HG02884 (cell line): ENCODE data around the gene DOK6.
"Not testable (repeated sequence)": the region's sequence is repeated elsewhere in the genome, so short reads cannot be mapped to it uniquely, and the experiment has no call there.

ENCODE experiments used
- ATAC-seq: cut with Tn5 transposase; IDR thresholded peaks from one replicate; pipeline ENCODE4 v1.9.1; 2021; ENCODE audit warnings: mild to moderate bottlenecking, moderate library complexity; ENCODE audit not compliant: unreplicated experiment

DOK6 gene

GRCh38 chr18:69400253-69400975 lies at the start of gene DOK6:
TSS of gene DOK6 (plus strand) at chr18:69400888.
- no peak for ATAC-seq

DNA sequence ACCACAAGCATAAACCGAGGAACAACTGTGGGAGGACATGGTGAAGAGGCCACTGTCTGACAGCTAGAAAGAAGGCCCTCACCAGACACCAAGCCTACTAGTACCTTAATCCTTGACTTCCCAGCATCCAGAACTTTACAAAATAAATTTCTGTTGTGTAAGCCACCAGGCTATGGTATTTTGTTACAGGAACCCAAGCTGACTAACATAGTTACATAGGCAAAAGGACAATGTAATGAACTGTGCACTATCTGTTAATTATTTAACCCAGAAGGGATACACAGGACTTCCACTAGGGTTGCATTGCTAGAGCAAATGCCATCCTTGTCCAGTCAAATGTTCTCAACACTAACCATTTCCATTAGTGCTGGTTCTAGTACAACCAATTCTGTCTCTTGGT lies 47.7 kb upstream of the DOK6 start:
- no peak for ATAC-seq

DNA sequence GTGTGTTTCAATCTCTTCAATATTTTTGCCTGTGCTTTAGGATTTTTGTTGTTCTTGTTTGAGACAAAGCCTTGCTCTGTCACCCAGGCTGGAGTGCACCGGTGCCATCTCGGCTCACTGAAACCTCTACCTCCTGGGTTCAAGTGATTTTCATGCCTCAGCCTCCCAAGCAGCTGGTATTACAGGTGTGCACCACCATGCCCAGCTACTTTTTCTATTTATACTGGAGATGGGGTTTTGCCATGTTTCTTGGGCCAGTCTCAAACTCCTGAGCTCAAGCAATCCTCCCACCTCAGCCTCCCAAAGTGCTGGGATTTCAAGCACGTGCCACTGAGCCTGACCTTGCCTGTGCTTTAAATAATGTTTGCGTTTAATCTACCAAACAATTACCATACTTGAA lies 43.1 kb upstream of the DOK6 start:
- ATAC-seq, result no peak

- no peak for ATAC-seq
Observed at GRCh38 chr18:69358212-69358895, 42.3 kb upstream of the DOK6 start.

GRCh38 chr18:69359768-69360167 lies 40.9 kb upstream of the DOK6 start:
- not testable (repeated sequence) for ATAC-seq

DNA sequence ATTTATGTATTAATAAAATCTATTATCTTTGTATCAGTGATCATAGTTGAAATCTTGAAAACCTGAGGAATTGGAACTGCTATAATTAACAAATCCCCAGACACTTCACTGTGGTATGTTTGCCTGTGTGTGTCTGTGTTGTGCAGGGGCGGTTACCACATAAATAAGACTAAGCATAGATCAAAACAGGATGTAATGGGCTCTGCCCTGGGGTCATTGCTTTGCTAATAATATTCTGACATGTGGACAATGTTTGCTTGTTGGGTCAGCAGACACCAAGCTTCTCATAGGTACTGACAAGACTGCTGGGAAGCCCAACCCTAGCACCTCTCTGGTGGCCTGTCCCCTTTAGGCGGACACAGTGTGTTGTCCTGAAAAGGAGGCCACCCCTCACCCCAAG lies 35.8 kb upstream of the DOK6 start:
- ATAC-seq, result no peak

GRCh38 chr18:69365658-69366057 lies 35.0 kb upstream of the DOK6 start:
- no peak for ATAC-seq

DNA sequence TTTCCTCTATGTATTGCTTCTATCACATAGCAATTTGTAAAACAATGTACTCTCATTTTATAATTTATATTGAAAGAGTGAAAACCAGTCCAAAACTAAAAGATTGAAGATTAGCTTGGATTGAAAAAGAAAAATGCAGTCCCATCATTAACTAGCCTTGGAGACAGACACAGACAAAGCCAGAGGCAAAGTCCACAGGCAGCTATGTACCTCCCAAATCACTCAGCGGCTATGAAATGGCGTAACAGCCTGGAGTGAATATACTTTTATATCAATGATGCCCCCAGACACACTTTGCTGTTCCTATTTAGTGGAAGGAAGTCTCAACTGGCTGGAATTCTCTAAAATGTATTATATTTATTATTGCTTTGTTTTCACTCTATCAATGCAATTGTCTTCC lies 33.6 kb upstream of the DOK6 start:
- ATAC-seq, result no peak

DNA sequence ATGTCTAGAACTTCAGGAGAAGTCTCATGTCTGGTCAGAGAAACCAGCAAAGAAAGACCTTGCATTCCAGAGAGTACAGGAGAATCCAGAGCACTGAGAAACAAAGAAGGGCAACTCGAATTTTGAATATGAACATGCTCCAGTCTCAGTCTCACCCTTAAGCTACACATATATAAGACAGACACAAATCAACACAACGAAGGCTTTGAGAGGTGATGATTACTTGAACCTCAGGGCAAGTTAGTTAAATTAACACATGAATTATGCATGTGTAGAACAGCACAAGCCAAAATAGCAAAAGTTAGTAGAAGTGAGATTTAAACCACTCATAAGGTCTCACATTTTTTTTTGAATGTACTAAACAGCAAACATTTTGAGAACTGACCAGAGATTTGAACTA lies 29.0 kb upstream of the DOK6 start:
- no peak for ATAC-seq

DNA sequence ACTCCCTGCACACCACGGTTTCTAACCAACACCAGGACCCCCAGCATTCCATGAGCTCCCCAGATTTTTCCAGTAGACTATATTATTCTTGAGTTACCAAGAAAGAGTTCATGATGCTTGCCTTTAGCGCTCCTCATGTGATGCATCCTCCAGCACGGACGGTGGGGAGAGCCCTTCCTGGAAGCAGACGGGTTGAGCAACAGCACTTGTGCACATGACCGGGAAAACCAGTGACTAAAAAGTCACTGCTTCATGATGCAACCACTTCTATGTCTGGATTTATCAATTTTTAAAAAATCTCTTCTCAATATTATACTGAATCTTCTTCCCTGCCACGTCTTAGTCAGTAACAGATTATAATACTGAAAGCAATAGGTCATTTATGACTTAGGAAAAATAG lies 20.4 kb upstream of the DOK6 start:
- no peak for ATAC-seq

- no peak for ATAC-seq
Observed at GRCh38 chr18:69383186-69383585, 17.5 kb upstream of the DOK6 start.

- ATAC-seq, result no peak
Observed at GRCh38 chr18:69387186-69387585, 13.5 kb upstream of the DOK6 start.

DNA sequence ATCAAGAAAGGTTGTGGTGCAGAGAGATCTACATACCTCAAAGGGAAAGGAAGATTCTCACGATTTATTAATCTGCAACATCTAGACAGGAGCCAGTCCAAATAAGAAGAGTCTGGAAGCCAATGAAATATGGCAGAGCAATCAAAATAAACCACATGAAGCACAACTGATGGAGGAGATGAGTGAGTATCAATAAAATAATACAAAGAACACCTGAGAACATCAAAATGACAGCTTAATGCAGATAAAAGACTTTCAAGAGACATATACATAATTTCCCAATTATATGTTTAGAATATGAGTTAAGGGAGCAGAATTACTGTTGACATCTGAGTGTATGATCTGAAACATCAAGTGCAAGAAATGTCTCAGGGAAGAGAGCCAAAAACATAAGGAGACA lies 12.5 kb upstream of the DOK6 start:
- no peak for ATAC-seq

- ATAC-seq, result no peak
Observed at GRCh38 chr18:69397096-69397495, 3.6 kb upstream of the DOK6 start.

GRCh38 chr18:69399253-69399652 lies 1.4 kb upstream of the DOK6 start:
- no peak for ATAC-seq

DNA sequence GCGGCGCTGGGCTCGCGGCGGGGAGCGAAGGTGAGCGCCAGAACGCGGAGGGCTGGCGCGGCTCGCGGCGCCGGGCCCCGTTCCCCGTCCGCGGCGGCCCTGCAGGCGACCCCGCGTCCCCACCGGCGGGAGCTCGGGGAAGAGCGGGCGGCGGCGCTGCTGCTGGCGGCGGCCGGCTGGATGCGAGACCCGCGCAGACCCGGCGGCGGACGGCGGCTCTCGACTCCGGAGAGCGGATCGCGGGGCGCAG lies 213 bp downstream of the DOK6 start:
- no peak for ATAC-seq

DNA sequence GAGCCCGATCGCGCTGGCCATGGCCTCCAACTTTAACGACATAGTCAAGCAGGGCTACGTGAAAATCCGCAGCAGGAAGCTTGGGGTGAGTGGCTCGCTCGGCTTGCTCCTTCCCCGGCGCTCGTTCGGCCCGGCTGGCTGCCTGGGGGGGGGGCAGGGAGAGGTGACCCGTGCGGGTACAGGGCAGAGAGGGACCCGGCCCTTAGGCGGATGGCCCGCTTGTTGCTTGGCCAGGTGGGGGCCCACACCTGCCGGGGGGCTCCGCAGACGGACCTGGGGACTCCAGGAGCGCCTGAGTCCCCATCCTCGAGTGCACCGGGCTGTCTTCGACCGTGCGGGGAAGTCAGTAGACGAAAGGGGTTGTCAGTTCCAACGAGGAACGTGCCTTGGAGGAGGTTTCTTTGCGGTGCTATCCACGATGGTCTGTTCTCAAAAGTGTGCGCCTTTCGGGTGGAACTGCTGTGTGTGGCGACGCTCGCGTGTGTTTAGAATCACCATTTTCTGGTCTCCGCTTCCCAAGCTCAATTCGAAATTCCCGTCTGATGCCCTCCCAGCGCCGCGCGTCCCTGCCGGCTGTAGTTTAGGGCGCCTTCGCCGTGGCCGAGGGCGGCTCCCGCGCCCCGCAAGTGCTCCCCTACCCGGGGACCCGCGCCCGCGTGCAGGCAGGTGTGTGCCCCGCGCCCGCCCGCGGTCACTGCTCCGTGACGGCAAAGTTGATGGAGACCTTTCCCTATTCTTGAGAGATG lies 711 bp downstream of the DOK6 start:
- ATAC-seq, result no peak

DNA sequence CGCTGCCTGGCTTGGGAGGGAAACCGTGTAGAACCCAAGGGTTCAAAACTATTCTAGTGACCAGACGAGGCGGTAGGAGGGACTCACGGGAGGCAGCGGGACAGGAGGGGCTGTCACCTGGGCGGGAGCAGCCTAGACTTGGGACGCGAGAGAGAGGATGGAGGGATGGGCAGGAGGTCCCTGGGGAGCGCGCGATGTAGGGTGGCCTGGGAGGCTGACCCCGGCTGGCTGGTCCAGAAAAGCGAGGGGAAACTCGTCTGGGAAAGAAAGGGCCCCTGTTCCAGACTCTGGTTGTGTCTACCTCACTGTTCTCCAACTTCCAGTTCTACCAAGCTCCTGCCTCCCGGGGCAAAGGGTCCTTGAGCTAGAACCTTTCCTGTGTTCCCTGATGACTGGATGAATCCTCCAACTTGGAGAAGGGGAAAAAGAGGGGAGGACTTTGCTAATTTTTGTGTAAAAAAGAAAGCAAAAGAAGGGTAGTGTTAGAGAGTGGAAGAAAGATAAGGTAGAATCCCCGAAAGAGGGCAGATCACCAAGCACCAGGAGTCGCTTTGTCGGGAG lies 1.4 kb downstream of the DOK6 start:
- ATAC-seq, result no peak

DNA sequence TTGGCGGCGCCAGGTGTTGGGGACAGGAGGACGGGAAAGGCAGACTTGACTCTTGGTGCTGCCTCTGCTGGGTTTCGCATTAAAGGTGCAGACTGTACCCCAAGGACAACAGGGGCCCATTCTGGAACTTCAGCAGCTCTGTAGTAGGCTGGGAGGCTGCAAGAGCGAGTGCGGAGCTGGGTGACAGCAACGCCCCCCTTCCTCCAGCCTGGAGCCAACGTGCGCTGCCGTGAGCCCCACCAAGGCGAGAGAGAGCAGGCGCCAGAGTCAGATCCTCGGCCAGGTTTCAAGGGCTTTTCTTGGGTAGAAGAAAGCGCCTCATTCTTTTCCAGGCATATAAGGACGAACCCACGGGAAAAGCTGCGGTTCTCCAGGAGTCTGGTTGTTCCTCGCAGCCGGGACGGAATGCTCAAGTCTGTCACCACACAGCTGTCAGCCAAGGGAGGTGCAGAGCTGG lies 1.9 kb downstream of the DOK6 start:
- no peak for ATAC-seq

DNA sequence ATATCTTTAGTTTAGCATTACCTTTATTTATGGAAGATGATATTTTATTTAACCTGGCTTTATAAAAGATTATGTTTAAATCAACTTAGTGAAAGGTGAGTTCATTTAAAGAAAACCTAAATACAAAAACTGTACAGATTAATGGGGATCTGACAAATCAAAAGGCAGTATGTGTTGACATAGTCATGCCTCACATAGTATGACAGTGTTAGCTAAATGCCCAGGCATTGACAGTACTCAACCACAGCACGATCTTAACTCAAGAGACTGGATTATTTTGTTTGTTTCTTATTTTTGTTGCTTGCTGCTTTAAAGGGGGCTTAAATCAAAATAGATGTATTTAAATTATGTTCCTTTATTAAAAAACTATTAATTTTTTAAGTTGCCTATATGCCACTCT lies 7.8 kb downstream of the DOK6 start:
- no peak for ATAC-seq

- no peak for ATAC-seq
Observed at GRCh38 chr18:69411199-69411598, 10.5 kb downstream of the DOK6 start.

GRCh38 chr18:69414184-69414583 lies 13.5 kb downstream of the DOK6 start:
- no peak for ATAC-seq
